Nephron progenitor cell (in vitro differentiated cells): Measurements from ENCODE around the gene STIP1.
A peak's percentile ranks its signal among the peaks of the same experiment; 100 is the strongest.

ENCODE experiments used
- DNase-seq: peaks from one replicate; pipeline ENCODE4 v3.0.0; 2021
- H3K27ac Mint-ChIP-seq: 2 replicates; pipeline ENCODE4 v1.8.0; 2021; ENCODE audit warnings: mild to moderate bottlenecking, moderate library complexity, mixed read lengths
- H3K27me3 Mint-ChIP-seq: 2 replicates; pipeline ENCODE4 v1.8.0; 2021; ENCODE audit warnings: mild to moderate bottlenecking, low read depth, mixed read lengths; ENCODE audit not compliant: poor library complexity
- H3K36me3 Mint-ChIP-seq: 2 replicates; pipeline ENCODE4 v1.8.0; 2021; ENCODE audit warnings: low read depth, mixed read lengths
- H3K4me1 Mint-ChIP-seq: 2 replicates; pipeline ENCODE4 v1.8.0; 2021; ENCODE audit warnings: mixed read lengths
- H3K4me3 Mint-ChIP-seq: 2 replicates; pipeline ENCODE4 v1.8.0; 2021; ENCODE audit warnings: mild to moderate bottlenecking, moderate library complexity, mixed read lengths
- H3K9me3 Mint-ChIP-seq: 2 replicates; pipeline ENCODE4 v1.8.0; 2021; ENCODE audit warnings: mild to moderate bottlenecking, moderate library complexity, mixed read lengths
- CTCF ChIP-seq: fragments of 200-600 bp; sonication (generic); IDR thresholded peaks from 2 replicates; pipeline ENCODE4 v1.5.0; 2021; ENCODE audit warnings: antibody characterized with exemption

The STIP1 gene

DNA sequence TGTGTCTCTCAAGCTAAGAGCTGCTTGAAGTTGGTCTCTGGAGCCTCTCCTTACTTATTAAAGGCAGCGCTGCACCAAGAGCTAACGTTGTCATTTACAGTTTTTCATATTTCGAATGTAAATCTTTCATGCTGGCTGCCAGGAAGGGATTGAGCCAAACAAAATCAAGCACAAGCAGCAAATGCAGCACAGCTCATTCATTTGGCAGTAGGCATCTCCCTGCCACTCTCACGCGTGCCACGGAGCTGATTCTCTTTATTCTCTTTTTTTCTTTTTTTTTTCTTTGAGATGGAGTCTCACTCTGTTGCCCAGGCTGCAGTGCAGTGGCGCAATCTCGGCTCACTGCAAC is 47.0 kb downstream of the STIP1 start:
- Mint-ChIP-seq H3K4me1 (peaks cover 35% of the 10 kb centered on the region), H3K4me3 (peak overlapping the region; percentile 90), H3K27ac (no peak overlapping the region), H3K27me3 (peaks cover 15% of the 10 kb centered on the region), H3K36me3 (no peaks in the 10 kb centered on the region), H3K9me3 (no peaks in the 10 kb centered on the region)
- DNase-seq = no peak
- TF ChIP-seq CTCF = no peak

DNA sequence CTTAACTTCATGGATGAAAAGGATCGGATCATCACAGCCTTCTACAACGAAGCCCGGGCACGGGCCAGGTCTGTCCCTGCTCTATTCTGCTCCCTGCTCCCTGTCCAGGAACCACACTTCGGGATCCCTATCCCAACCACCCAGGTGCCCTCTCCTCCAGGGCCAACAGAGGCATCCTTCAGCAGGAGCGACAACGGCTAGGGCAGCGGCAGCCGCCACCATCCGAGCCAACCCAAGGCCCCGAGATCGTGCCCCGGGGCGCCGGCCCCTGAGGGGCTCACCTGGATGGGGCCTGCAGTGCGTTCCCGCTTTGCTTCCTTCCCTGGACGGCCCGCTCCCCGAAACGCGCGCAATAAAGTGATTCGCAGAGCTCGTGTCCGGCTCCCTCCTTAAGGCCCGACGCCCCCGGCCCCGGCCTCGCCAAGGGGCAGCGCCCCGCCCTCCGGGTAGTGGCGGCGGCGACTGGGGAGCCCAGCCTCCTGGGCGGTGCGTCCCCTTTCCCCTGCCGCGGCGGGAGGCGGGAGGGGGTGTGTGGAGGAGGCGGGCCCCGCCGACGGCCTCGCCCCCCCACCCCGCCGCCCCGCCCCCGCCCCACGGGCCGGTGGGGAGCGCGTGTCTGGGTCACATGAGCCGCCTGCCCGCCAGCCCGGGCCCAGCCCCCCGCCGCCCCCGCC is 48.1 kb downstream of the STIP1 start, which contains the start of gene VEGFB:
Gene VEGFB (plus strand): TSS at position 672 of the 674 bp plus-strand sequence. CDS start 250 bp downstream, outside the sequence.
- peaks cover 35% of the 10 kb centered on the region for H3K4me1 Mint-ChIP-seq
- H3K9me3 Mint-ChIP-seq = no peaks in the 10 kb centered on the region
- H3K36me3 Mint-ChIP-seq = peaks cover 8% of the 10 kb centered on the region
- TF ChIP-seq CTCF = no peak
- DNase-seq = peak; percentile 74
- H3K27ac Mint-ChIP-seq = no peak within 1 kb of the TSS
- peak within 1 kb of the TSS; percentile 86 for H3K4me3 Mint-ChIP-seq
- peaks cover 15% of the 10 kb centered on the region for H3K27me3 Mint-ChIP-seq

DNA sequence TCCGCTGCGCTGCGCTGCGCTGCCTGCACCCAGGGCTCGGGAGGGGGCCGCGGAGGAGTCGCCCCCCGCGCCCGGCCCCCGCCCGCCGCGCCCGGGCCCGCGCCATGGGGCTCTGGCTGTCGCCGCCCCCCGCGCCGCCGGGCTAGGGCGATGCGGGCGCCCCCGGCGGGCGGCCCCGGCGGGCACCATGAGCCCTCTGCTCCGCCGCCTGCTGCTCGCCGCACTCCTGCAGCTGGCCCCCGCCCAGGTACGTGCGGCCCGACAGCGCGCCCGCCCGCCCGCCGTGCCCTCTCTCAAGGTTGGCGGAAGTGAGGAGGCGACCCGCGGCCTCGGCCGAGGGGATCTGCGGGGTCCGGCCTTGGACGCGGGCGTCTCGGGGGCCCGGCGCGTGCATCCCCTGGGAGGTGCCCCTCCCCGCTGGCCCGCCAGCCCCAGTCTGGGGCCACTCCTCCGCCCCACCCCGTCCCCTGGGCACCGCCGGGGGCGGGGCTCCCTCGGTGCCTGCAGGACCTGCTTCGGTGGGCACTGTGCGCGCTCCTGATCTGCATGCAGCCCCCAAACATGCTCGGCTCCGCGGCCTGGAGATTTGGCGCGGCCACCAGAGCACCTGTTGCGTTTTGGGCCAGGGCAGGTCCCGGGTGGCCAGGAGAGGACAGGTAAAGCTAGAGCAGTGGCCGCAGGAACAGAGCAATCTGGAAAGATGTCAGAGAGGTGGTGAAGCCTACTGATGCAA is 48.8 kb downstream of the STIP1 start:
- H3K27ac Mint-ChIP-seq = no peak overlapping the region
- no peaks in the 10 kb centered on the region for H3K9me3 Mint-ChIP-seq
- peak overlapping the region; percentile 83 for H3K4me3 Mint-ChIP-seq
- peaks cover 8% of the 10 kb centered on the region for H3K36me3 Mint-ChIP-seq
- H3K4me1 Mint-ChIP-seq = peaks cover 31% of the 10 kb centered on the region
- no peak for TF ChIP-seq CTCF
- DNase-seq = peak; percentile 59
- H3K27me3 Mint-ChIP-seq = peaks cover 15% of the 10 kb centered on the region

GRCh38 chr11:64235437-64236161 is 49.6 kb downstream of the STIP1 start:
- Mint-ChIP-seq H3K27me3 (peaks cover 15% of the 10 kb centered on the region), H3K27ac (no peak overlapping the region), H3K36me3 (peaks cover 8% of the 10 kb centered on the region), H3K4me3 (peak overlapping the region; percentile 83), H3K9me3 (no peaks in the 10 kb centered on the region), H3K4me1 (peaks cover 36% of the 10 kb centered on the region)
- DNase-seq = no peak
- no peak for TF ChIP-seq CTCF

DNA sequence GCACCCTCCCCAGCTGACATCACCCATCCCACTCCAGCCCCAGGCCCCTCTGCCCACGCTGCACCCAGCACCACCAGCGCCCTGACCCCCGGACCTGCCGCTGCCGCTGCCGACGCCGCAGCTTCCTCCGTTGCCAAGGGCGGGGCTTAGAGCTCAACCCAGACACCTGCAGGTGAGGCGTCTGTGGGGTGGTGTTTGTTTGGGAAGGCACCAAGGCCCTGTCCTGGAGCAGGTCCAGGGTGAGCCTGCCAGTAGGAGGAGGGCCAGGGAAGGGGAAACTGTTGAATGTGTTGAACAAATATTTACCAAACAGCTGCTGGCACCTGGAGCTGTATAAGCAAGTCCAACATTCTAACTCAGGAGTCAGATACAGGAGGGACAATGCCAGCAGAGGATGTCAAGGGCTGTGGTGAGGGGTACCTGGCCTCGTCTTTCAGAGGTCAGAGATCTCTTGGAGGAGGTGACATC is 51.5 kb downstream of the STIP1 start:
- H3K4me3 Mint-ChIP-seq = no peak overlapping the region
- peaks cover 10% of the 10 kb centered on the region for H3K27me3 Mint-ChIP-seq
- TF ChIP-seq CTCF = no peak
- H3K27ac Mint-ChIP-seq = no peak overlapping the region
- H3K36me3 Mint-ChIP-seq = peaks cover 8% of the 10 kb centered on the region
- peaks cover 26% of the 10 kb centered on the region for H3K4me1 Mint-ChIP-seq
- H3K9me3 Mint-ChIP-seq = no peaks in the 10 kb centered on the region
- DNase-seq = no peak
